WTC11 (cell line): ENCODE results near the gene INTU. TPM values are rescaled to one million over a fixed set of nuclear protein-coding genes. Genes with fewer than 3 reads are reported as not detected.

ENCODE experiments used
- ATAC-seq: fragments of 200-7000 bp; cut with Tn5 transposase; 2 replicates; pipeline ENCODE4 v1.10.0; 2021; ENCODE audit warnings: mild to moderate bottlenecking, moderate library complexity
- CTCF ChIA-PET: fragments of 300-600 bp; sonication (Branson Sonifier 250); formaldehyde crosslinking; loops from one replicate; lab custom pipeline; 2021; ENCODE audit warnings: antibody characterized with exemption; lab: Charles Lee
- POLR2A ChIA-PET: fragments of 350-600 bp; sonication (Branson Sonifier 250); formaldehyde crosslinking; loops from one replicate; lab custom pipeline; 2021; ENCODE audit warnings: antibody characterized with exemption; lab: Charles Lee
- DNase-seq: peaks from one replicate; pipeline ENCODE4 v3.0.0; 2021; ENCODE audit warnings: low spot score
- H3K27ac Mint-ChIP-seq: 2 replicates; pipeline ENCODE4 v1.8.0; 2021; ENCODE audit warnings: mixed read lengths
- H3K27me3 Mint-ChIP-seq: 2 replicates; pipeline ENCODE4 v1.8.0; 2021; ENCODE audit warnings: low read depth, mild to moderate bottlenecking, moderate library complexity, mixed read lengths
- H3K36me3 Mint-ChIP-seq: 2 replicates; pipeline ENCODE4 v1.8.0; 2021; ENCODE audit warnings: mixed read lengths
- H3K4me1 Mint-ChIP-seq: 2 replicates; pipeline ENCODE4 v1.8.0; 2022; ENCODE audit warnings: mixed read lengths
- H3K4me3 Mint-ChIP-seq: 2 replicates; pipeline ENCODE4 v1.8.0; 2021; ENCODE audit warnings: mild to moderate bottlenecking, moderate library complexity, mixed read lengths
- H3K9me3 Mint-ChIP-seq: 2 replicates; pipeline ENCODE4 v1.8.0; 2021; ENCODE audit warnings: mixed read lengths
- CBFB ChIP-seq: sonication (generic); formaldehyde crosslinking; IDR thresholded peaks from 2 replicates; pipeline ENCODE4 v1.8.1; 2022; ENCODE audit warnings: mild to moderate bottlenecking, low read depth, missing genetic modification reagents
- CDX4 ChIP-seq: fragments of 250-450 bp; sonication (Bioruptor Pico); IDR thresholded peaks from 2 replicates; pipeline ENCODE4 v1.9.0; 2021; ENCODE audit warnings: moderate library complexity, mild to moderate bottlenecking, inconsistent platforms, borderline replicate concordance
- CREM ChIP-seq: sonication (generic); formaldehyde crosslinking; IDR thresholded peaks from 2 replicates; pipeline ENCODE4 v1.8.1; 2022; ENCODE audit warnings: mild to moderate bottlenecking, missing genetic modification reagents, moderate library complexity
- E2F5 ChIP-seq: sonication (generic); formaldehyde crosslinking; IDR thresholded peaks from 2 replicates; pipeline ENCODE4 v1.8.1; 2022; ENCODE audit warnings: mild to moderate bottlenecking, moderate library complexity, missing genetic modification reagents
- ERG ChIP-seq: fragments of 250-450 bp; sonication (Bioruptor Pico); IDR thresholded peaks from 2 replicates; pipeline ENCODE4 v1.8.0; 2021; ENCODE audit warnings: mild to moderate bottlenecking
- GTF2I ChIP-seq: fragments of 250-450 bp; sonication (Bioruptor Pico); conservative IDR thresholded peaks from 2 replicates; pipeline ENCODE4 v1.4.0; 2021; ENCODE audit warnings: mild to moderate bottlenecking
- HMGXB4 ChIP-seq: sonication (generic); formaldehyde crosslinking; IDR thresholded peaks from 2 replicates; pipeline ENCODE4 v1.8.1; 2023; ENCODE audit warnings: mild to moderate bottlenecking, moderate library complexity, missing genetic modification reagents
- IRF2 ChIP-seq: sonication (generic); formaldehyde crosslinking; IDR thresholded peaks from 2 replicates; pipeline ENCODE4 v1.8.0; 2022; ENCODE audit warnings: low read depth, missing genetic modification reagents, borderline replicate concordance
- MAX ChIP-seq: sonication (generic); formaldehyde crosslinking; IDR thresholded peaks from 2 replicates; pipeline ENCODE4 v1.8.0; 2022; ENCODE audit warnings: mild to moderate bottlenecking, missing genetic modification reagents
- MXD4 ChIP-seq: fragments of 250-450 bp; sonication (Bioruptor Pico); IDR thresholded peaks from 2 replicates; pipeline ENCODE4 v1.8.0; 2021; ENCODE audit warnings: mild to moderate bottlenecking, moderate library complexity, borderline replicate concordance
- NFE2L1 ChIP-seq: sonication (generic); formaldehyde crosslinking; IDR thresholded peaks from 2 replicates; pipeline ENCODE4 v1.8.1; 2023; ENCODE audit warnings: missing genetic modification reagents
- NR1H2 ChIP-seq: sonication (generic); formaldehyde crosslinking; IDR thresholded peaks from 2 replicates; pipeline ENCODE4 v1.9.0; 2021; ENCODE audit warnings: mild to moderate bottlenecking, moderate library complexity, missing genetic modification reagents
- NR3C1 ChIP-seq: sonication (generic); formaldehyde crosslinking; conservative IDR thresholded peaks from 2 replicates; pipeline ENCODE4 v1.8.1; 2023; ENCODE audit warnings: low read depth, mild to moderate bottlenecking, missing genetic modification reagents
- PRRX2 ChIP-seq: fragments of 250-450 bp; sonication (Bioruptor Pico); IDR thresholded peaks from 2 replicates; pipeline ENCODE4 v1.8.0; 2021; ENCODE audit warnings: mild to moderate bottlenecking
- SMAD4 ChIP-seq: sonication (generic); formaldehyde crosslinking; IDR thresholded peaks from 2 replicates; pipeline ENCODE4 v1.8.0; 2022; ENCODE audit warnings: mild to moderate bottlenecking, missing genetic modification reagents
- TCF7 ChIP-seq: sonication (generic); formaldehyde crosslinking; IDR thresholded peaks from 2 replicates; pipeline ENCODE4 v1.8.0; 2022; ENCODE audit warnings: mild to moderate bottlenecking, low read depth, missing genetic modification reagents, moderate library complexity
- USF1 ChIP-seq: sonication (generic); formaldehyde crosslinking; IDR thresholded peaks from 2 replicates; pipeline ENCODE4 v1.8.0; 2022; ENCODE audit warnings: mild to moderate bottlenecking, missing genetic modification reagents
- ZNF416 ChIP-seq: fragments of 250-450 bp; sonication (Bioruptor Pico); IDR thresholded peaks from 2 replicates; pipeline ENCODE4 v1.9.0; 2021; ENCODE audit warnings: mild to moderate bottlenecking, inconsistent platforms
- total RNA-seq: library from RNA; stranded (reverse); gene quantifications from 3 replicates; pipeline ENCODE4 v1.2.3, GENCODE V29; 2021
- TF ChIP-seq, protein P1 (sequence below): fragments of 200-600 bp; IDR thresholded peaks from 2 replicates; pipeline ENCODE4 v1.8.0; 2022; ENCODE audit warnings: antibody characterized with exemption

Gene INTU
- total RNA-seq, 1 experiment from 2014 or later, result 15.0 TPM

DNA sequence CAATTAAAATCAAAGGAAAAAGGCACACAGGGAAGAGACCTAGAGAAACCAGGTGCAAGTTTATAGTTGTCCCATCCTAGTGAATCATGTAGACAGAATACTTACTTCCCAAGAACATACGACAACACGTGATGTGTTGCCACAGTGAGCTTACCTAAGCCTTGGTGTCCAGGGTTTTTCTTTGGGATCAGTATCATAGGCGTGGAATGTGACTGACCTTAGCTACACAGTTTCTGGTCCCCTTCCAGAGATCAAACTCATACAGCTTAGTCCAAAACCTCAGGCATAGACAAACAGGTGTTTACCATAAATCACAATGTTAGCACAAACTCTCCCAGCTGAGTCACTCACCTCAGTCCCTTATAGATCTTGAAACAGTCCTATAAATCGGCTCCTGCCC, 115.1 kb downstream of the INTU start:
- DNase-seq (no peak), ATAC-seq (no peak)
- POLR2A ChIA-PET, result no interaction called here
- Mint-ChIP-seq H3K4me1 (no peaks in the 10 kb centered on the region), H3K4me3 (no peak overlapping the region), H3K9me3 (peaks cover 41% of the 10 kb centered on the region), H3K36me3 (peaks cover 24% of the 10 kb centered on the region), H3K27me3 (no peaks in the 10 kb centered on the region), H3K27ac (no peak overlapping the region)
- TF ChIP-seq ZNF416 (CRISPR knock-in tag) (no peak), CBFB (CRISPR knock-in tag) (no peak), PRRX2 (CRISPR knock-in tag) (no peak), NR1H2 (CRISPR knock-in tag) (no peak)
- CTCF ChIA-PET, result interaction anchor here (0.8 kb wide), 1 partner anchor 161 kb away, joined by 3 read pairs; no protein-coding TSS in a partner anchor

GRCh38 chr4:127748957-127749356, 116.2 kb downstream of the INTU start:
- H3K9me3 Mint-ChIP-seq, result peaks cover 42% of the 10 kb centered on the region
- H3K4me1 Mint-ChIP-seq, result no peaks in the 10 kb centered on the region
- CTCF ChIA-PET, result no interaction called here

DNA sequence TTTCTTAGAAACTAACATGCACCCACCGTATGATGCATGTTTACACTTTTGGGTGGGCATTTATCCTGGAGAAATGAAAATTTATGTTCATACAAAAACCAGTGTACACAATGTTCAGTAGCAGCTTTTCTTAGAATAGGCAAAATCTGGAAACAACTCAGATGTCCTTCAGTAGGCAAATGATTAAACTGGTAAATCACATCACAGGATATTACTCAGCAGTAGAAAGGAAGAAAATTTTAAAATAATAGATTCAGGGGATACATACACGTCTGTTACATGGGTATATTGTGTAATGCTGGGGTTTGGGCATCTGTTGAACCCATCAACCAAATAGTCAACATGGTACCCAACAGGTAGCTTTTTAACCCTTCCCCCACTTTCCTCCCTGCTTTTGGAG, 124.1 kb downstream of the INTU start:
- DNase-seq, result no peak
- POLR2A ChIA-PET, result no interaction called here
- Mint-ChIP-seq H3K4me3 (no peak overlapping the region), H3K27ac (no peak overlapping the region)
- TF ChIP-seq NFE2L1 (CRISPR knock-in tag), result no peak
- no peak for TF ChIP-seq GTF2I (CRISPR knock-in tag)
- TF ChIP-seq IRF2 (CRISPR knock-in tag), result no peak
- no peak for TF ChIP-seq ERG
- TF ChIP-seq, all 79 proteins: peak for 0
- no peaks in the 10 kb centered on the region for H3K27me3 Mint-ChIP-seq
- ATAC-seq, result no peak
- no peaks in the 10 kb centered on the region for H3K36me3 Mint-ChIP-seq
- CTCF ChIA-PET, result no interaction called here
- H3K4me1 Mint-ChIP-seq, result no peaks in the 10 kb centered on the region
- H3K9me3 Mint-ChIP-seq, result peaks cover 32% of the 10 kb centered on the region

More at GRCh38 chr4:127748957-127749356, 116.2 kb downstream of the INTU start:
- POLR2A ChIA-PET, result no interaction called here
- Mint-ChIP-seq H3K27me3 (no peaks in the 10 kb centered on the region), H3K27ac (no peak overlapping the region), H3K36me3 (peaks cover 24% of the 10 kb centered on the region), H3K4me3 (no peak overlapping the region)
- DNase-seq, result no peak
- ATAC-seq, result no peak
- TF ChIP-seq, protein P1, sequence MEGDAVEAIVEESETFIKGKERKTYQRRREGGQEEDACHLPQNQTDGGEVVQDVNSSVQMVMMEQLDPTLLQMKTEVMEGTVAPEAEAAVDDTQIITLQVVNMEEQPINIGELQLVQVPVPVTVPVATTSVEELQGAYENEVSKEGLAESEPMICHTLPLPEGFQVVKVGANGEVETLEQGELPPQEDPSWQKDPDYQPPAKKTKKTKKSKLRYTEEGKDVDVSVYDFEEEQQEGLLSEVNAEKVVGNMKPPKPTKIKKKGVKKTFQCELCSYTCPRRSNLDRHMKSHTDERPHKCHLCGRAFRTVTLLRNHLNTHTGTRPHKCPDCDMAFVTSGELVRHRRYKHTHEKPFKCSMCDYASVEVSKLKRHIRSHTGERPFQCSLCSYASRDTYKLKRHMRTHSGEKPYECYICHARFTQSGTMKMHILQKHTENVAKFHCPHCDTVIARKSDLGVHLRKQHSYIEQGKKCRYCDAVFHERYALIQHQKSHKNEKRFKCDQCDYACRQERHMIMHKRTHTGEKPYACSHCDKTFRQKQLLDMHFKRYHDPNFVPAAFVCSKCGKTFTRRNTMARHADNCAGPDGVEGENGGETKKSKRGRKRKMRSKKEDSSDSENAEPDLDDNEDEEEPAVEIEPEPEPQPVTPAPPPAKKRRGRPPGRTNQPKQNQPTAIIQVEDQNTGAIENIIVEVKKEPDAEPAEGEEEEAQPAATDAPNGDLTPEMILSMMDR, result no peak
- TF ChIP-seq CREM (CRISPR knock-in tag) (no peak), HMGXB4 (CRISPR knock-in tag) (no peak), MXD4 (CRISPR knock-in tag) (no peak), MAX (no peak), USF1 (CRISPR knock-in tag) (no peak)

- H3K4me3 Mint-ChIP-seq, result no peak overlapping the region
- DNase-seq (no peak), ATAC-seq (no peak)
- H3K9me3 Mint-ChIP-seq, result peaks cover 22% of the 10 kb centered on the region
- ChIA-PET POLR2A (no interaction called here), CTCF (no interaction called here)
- TF ChIP-seq E2F5 (CRISPR knock-in tag) (no peak), NFE2L1 (CRISPR knock-in tag) (no peak), CDX4 (CRISPR knock-in tag) (no peak), NR3C1 (CRISPR knock-in tag) (no peak), TCF7 (CRISPR knock-in tag) (no peak), SMAD4 (CRISPR knock-in tag) (no peak)
- H3K36me3 Mint-ChIP-seq, result no peaks in the 10 kb centered on the region
- no peaks in the 10 kb centered on the region for H3K27me3 Mint-ChIP-seq
- H3K27ac Mint-ChIP-seq, result no peak overlapping the region
- no peaks in the 10 kb centered on the region for H3K4me1 Mint-ChIP-seq
These were observed 126.6 kb downstream of the INTU start for GRCh38 chr4:127759228-127759820.
